Ovary (tissue), 9 donors: ENCODE data around the gene KIAA1755. TPM values are rescaled to one million over a fixed set of nuclear protein-coding genes. Genes with fewer than 3 reads are reported as not detected.

Source experiments
- DNase-seq, 5 donors: peaks; one replicate each; pipeline ENCODE4 v3.0.0-alpha.2; 2019 to 2020
- H3K27ac ChIP-seq, 2 donors: fragments of 200-600 bp; one replicate each; pipeline versions ENCODE4 v1.5.1 to v1.8.0; 2019 to 2022
- H3K27me3 ChIP-seq: fragments of 200-600 bp; one replicate; pipeline ENCODE4 v1.8.0; 2022
- H3K36me3 ChIP-seq: fragments of 200-600 bp; sonication (generic); one replicate; pipeline ENCODE4 v1.5.1; 2019
- H3K4me1 ChIP-seq: one replicate; pipeline ENCODE4 v1.8.1; 2013; ENCODE audit warnings: mild to moderate bottlenecking, moderate library complexity; ENCODE audit not compliant: insufficient read depth
- H3K4me3 ChIP-seq: fragments of 200-600 bp; sonication (generic); one replicate; pipeline ENCODE4 v1.5.1; 2017
- H3K9me3 ChIP-seq, 2 donors: fragments of 200-600 bp in 1 of 2; sonication (generic) in 1 of 2; one replicate each; pipeline versions ENCODE4 v1.5.1 to v1.8.1; 2013 to 2019; ENCODE audit warnings: mild to moderate bottlenecking in 1 of 2, moderate library complexity in 1 of 2
- EP300 ChIP-seq: sonication (generic); formaldehyde crosslinking; IDR thresholded peaks from one replicate; pipeline ENCODE4 v1.6.1; 2017; ENCODE audit warnings: antibody characterized with exemption
- POLR2A ChIP-seq: fragments of 450-650 bp; IDR thresholded peaks from one replicate; pipeline ENCODE4 v1.6.1; 2017; ENCODE audit warnings: antibody characterized with exemption, mild to moderate bottlenecking, moderate library complexity
- WGBS, 3 donors: extraction: QIAGEN DNeasy Blood & Tissue Kit in 1 of 3; methylation state at CpG; one replicate each; pipeline versions ENCODE4 v1.1.5 to v1.1.7; 2013 to 2017; 5-methylcytosine and 5-hydroxymethylcytosine counted together
- intact Hi-C, 4 donors: fragments of 100-400 bp; cut with DNase I; formaldehyde crosslinking; loops; one replicate each; pipeline versions ENCODE4 v1.11.0 to v1.15.1; 2022 to 2023
- polyA plus RNA-seq, 2 donors: library from polyadenylated mRNA; stranded (reverse); fragments of 200-250 nt in 1 of 2; fragments of 350-450 nt in 1 of 2; fragmentation: Illumina TruSeq in 1 of 2; extraction: RNeasy Lipid Tissue Mini Kit (QIAGEN cat#74804) in 1 of 2; gene quantifications; one replicate each; pipeline ENCODE4 v1.2.3, GENCODE V29; 2013 to 2014
- total RNA-seq, 7 donors: library from RNA; depleted of rRNA in 2 of 7; stranded (reverse); fragments of >200 nt in 2 of 7; fragmentation: NEBNext Ultra II Directional in 3 of 7; extraction: Animal tissue kit (Norgen Biotek cat#: 25700) in 3 of 7; gene quantifications; one replicate each; pipeline versions ENCODE4 v1.1.0 to v1.2.4, GENCODE V29; 2016 to 2023
- TF ChIP-seq, protein P1 (sequence below), 3 donors: fragments of 450-650 bp in 2 of 3; fragments of 200-600 bp in 1 of 3; IDR thresholded peaks; one replicate each; pipeline versions ENCODE4 v1.5.1 to v1.8.0; 2016 to 2022; ENCODE audit warnings: antibody characterized with exemption in 3 of 3, mild to moderate bottlenecking in 1 of 3
- donor health status: DM: no; HTN: no; CAD: no; lungs with moderate emphysema.
- donor health status: DM: no; HTN: no; CAD: no.
- donor health status: Bipolar disorder and iron deficiency.
- donor health status: DM: yes; HTN: yes; CAD: no.
- donor health status: DM: no; HTN: no; CAD: no.
- donor health status: DM: yes; HTN: yes; CAD: no.

KIAA1755 gene
- total and polyA plus RNA-seq, 9 donors = 4.4 to 29.7 (median 12.0) TPM

GRCh38 chr20:38164624-38165088, 95.9 kb downstream of the KIAA1755 start:
- 46 to 68% (median 63%) methylated on average over 14 of the region's 14 CpGs for WGBS, 3 donors
- no peaks in the 10 kb centered on the region for H3K9me3 ChIP-seq
- H3K27ac ChIP-seq = peak overlapping the region in 1 of 2 donors; percentile 22
- H3K27me3 ChIP-seq = no peaks in the 10 kb centered on the region
- intact Hi-C loops = loop anchor here in 3 of 4 donors (2.0 to 5.0 kb wide), 7 partner anchors 48 to 158 kb away; no protein-coding TSS in a partner anchor
- no peaks in the 10 kb centered on the region for H3K36me3 ChIP-seq
- DNase-seq = peak in 2 of 5 donors; percentile 20 to 27
- peaks cover 13% of the 10 kb centered on the region for H3K4me1 ChIP-seq
- peak overlapping the region; percentile 40 for H3K4me3 ChIP-seq
- TF ChIP-seq EP300 (no peak), POLR2A (no peak)
- TF ChIP-seq, protein P1, sequence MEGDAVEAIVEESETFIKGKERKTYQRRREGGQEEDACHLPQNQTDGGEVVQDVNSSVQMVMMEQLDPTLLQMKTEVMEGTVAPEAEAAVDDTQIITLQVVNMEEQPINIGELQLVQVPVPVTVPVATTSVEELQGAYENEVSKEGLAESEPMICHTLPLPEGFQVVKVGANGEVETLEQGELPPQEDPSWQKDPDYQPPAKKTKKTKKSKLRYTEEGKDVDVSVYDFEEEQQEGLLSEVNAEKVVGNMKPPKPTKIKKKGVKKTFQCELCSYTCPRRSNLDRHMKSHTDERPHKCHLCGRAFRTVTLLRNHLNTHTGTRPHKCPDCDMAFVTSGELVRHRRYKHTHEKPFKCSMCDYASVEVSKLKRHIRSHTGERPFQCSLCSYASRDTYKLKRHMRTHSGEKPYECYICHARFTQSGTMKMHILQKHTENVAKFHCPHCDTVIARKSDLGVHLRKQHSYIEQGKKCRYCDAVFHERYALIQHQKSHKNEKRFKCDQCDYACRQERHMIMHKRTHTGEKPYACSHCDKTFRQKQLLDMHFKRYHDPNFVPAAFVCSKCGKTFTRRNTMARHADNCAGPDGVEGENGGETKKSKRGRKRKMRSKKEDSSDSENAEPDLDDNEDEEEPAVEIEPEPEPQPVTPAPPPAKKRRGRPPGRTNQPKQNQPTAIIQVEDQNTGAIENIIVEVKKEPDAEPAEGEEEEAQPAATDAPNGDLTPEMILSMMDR (IDR thresholded peaks at IDR 0.05) = no peak

- 90 to 95% (median 95%) methylated on average over 5 of the region's 5 CpGs for WGBS, 3 donors
Observed at GRCh38 chr20:38164069-38164468, 96.5 kb downstream of the KIAA1755 start.

GRCh38 chr20:38162878-38163875, 97.4 kb downstream of the KIAA1755 start:
- TF ChIP-seq, protein P1 (IDR thresholded peaks at IDR 0.05) = no peak
- TF ChIP-seq POLR2A (no peak), EP300 (no peak)
- Histone ChIP-seq H3K36me3 (no peaks in the 10 kb centered on the region), H3K4me1 (peaks cover 13% of the 10 kb centered on the region), H3K9me3 (no peaks in the 10 kb centered on the region), H3K27ac (no peak overlapping the region), H3K4me3 (no peak overlapping the region), H3K27me3 (no peaks in the 10 kb centered on the region)
- intact Hi-C loops = no loop called here
- 73 to 80% (median 77%) methylated on average over 15 of the region's 15 CpGs for WGBS, 3 donors
- no peak for DNase-seq

More at GRCh38 chr20:38164069-38164468, 96.5 kb downstream of the KIAA1755 start:
- Histone ChIP-seq H3K4me1 (peaks cover 13% of the 10 kb centered on the region), H3K27ac (no peak overlapping the region), H3K4me3 (peak overlapping the region; percentile 40), H3K27me3 (no peaks in the 10 kb centered on the region), H3K36me3 (no peaks in the 10 kb centered on the region), H3K9me3 (no peaks in the 10 kb centered on the region)
- TF ChIP-seq, protein P1 (IDR thresholded peaks at IDR 0.05) = no peak
- no peak for TF ChIP-seq POLR2A
- no peak for TF ChIP-seq EP300
- DNase-seq = no peak
- intact Hi-C loops = loop anchor here in 1 of 4 donors (2.0 kb wide), 1 partner anchor 91 kb away; no protein-coding TSS in a partner anchor

GRCh38 chr20:38162149-38162548, 98.4 kb downstream of the KIAA1755 start:
- Histone ChIP-seq H3K9me3 (no peaks in the 10 kb centered on the region), H3K36me3 (no peaks in the 10 kb centered on the region), H3K27ac (no peak overlapping the region), H3K4me3 (no peak overlapping the region), H3K4me1 (peaks cover 13% of the 10 kb centered on the region), H3K27me3 (no peaks in the 10 kb centered on the region)
- TF ChIP-seq EP300 = no peak
- no peak for TF ChIP-seq POLR2A
- TF ChIP-seq, protein P1 (IDR thresholded peaks at IDR 0.05) = no peak
- intact Hi-C loops = no loop called here
- 78 to 86% (median 82%) methylated on average over 2 of the region's 2 CpGs for WGBS, 3 donors
- no peak for DNase-seq
